ENCODE results near the gene FOXA1. TPM values are rescaled to one million over a fixed set of nuclear protein-coding genes. Genes with fewer than 3 reads are reported as not detected.

Gene FOXA1
- total and polyA plus RNA-seq, 2 of the 8 experiments (the other 6 are each of a cell fraction or from before 2014, with no cell fraction given) = 0.08 to 0.20 TPM

DNA sequence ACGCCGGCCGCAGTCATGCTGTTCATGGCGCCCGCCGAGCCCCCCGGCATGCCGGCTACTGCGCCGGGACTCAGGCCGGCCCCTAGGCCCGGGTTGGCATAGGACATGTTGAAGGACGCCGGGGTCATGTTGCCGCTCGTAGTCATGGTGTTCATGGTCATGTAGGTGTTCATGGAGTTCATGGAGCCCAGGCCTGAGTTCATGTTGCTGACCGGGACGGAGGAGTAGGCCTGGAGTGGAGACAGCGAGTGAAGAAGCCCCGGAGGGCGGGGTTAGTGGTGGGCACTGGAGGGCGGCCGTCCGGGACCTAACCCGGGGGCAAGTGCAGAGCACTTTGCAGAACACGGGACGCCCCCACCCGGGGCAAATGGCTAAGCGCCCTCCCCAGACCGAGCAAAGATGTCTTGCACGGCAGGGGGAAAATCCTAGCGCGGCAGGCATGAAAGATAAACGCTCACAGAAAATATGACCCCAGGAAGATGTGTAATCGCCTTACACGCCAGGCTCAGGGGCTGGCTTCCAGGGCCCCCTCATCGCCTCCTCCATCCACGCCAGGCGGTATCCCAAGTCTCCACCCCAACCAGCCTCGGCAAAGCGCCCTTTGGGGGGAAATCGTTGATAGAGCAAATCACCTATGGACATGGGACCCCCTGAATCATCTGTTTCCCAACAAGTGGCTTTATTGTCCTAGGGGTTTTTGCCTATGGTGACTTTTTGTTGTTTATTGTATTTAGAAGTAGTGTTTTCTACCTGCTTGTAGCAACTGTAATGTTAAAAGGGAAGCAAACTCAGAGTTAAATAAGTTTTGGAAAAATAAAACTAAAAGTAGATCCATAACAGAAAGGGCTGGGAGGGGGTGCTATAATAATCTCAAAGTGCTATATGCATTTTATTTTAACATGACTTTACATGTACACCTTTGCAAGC, 2.3 kb downstream of the FOXA1 start (continued):
- TF ChIP-seq CTCF (IDR thresholded peaks at IDR 0.05; ENCODE audit: control extremely low read depth in 1 of 3, insufficient read depth in 1 of 3, low read depth in 1 of 3, low read length in 3 of 3) = no peak
- no peak for TF ChIP-seq GABPA (IDR thresholded peaks at IDR 0.05; ENCODE audit: borderline replicate concordance, insufficient read depth, low read length)
- TF ChIP-seq SIRT6 (IDR thresholded peaks at IDR 0.05; ENCODE audit: low read length) = no peak
- TF ChIP-seq KDM4A (IDR thresholded peaks at IDR 0.05; ENCODE audit: low read depth, low read length, severe bottlenecking) = peak; percentile 65
- no peak for TF ChIP-seq USF2 (IDR thresholded peaks at IDR 0.05; ENCODE audit: low read length)
- TF ChIP-seq POLR2A (IDR thresholded peaks at IDR 0.05; ENCODE audit: control extremely low read depth in 1 of 2, low read depth in 2 of 2, low read length in 2 of 2) = no peak
- no peak for TF ChIP-seq ATF3 (IDR thresholded peaks at IDR 0.05; ENCODE audit: insufficient read depth, low read depth, low read length)
- no peak for TF ChIP-seq TEAD4 (IDR thresholded peaks at IDR 0.05; ENCODE audit: low read depth, low read length)
- TF ChIP-seq BACH1 (IDR thresholded peaks at IDR 0.05; ENCODE audit: low read length) = no peak
- TF ChIP-seq POLR2AphosphoS5 (IDR thresholded peaks at IDR 0.05; ENCODE audit: low read depth, low read length) = no peak
- no peak for TF ChIP-seq RXRA (IDR thresholded peaks at IDR 0.05; ENCODE audit: insufficient read depth, low read depth, low read length)
- peak; percentile 90 for TF ChIP-seq EZH2 (IDR thresholded peaks at IDR 0.05; ENCODE audit: low read depth, low read length, severe bottlenecking)
- TF ChIP-seq MAFK (IDR thresholded peaks at IDR 0.05; ENCODE audit: low read depth, low read length) = no peak
- no peak for TF ChIP-seq TCF12 (IDR thresholded peaks at IDR 0.05; ENCODE audit: low read depth, low read length)
- TF ChIP-seq SAP30 (IDR thresholded peaks at IDR 0.05; ENCODE audit: insufficient read depth, insufficient replicate concordance, low read length) = no peak
- TF ChIP-seq SP2 (IDR thresholded peaks at IDR 0.05; ENCODE audit: low read length) = no peak
- TF ChIP-seq JUND (IDR thresholded peaks at IDR 0.05; ENCODE audit: low read length) = no peak
- no peak for TF ChIP-seq FOSL1 (IDR thresholded peaks at IDR 0.05; ENCODE audit: insufficient read depth, low read depth, low read length)
- no peak for TF ChIP-seq KDM1A (IDR thresholded peaks at IDR 0.05; ENCODE audit: borderline replicate concordance, low read length)
- no peak for TF ChIP-seq KDM5A (IDR thresholded peaks at IDR 0.05; ENCODE audit: low read length)
